HFFc6 (cell line): ENCODE results near the gene MYO1A. TPM values are rescaled to one million over a fixed set of nuclear protein-coding genes. Genes with fewer than 3 reads are reported as not detected.
A peak's percentile ranks its signal among the peaks of the same experiment; 100 is the strongest.

Experiments used
- DNase-seq: peaks from one replicate; pipeline ENCODE4 v3.0.0-alpha.2; 2018
- H3K27ac Mint-ChIP-seq: 2 replicates; pipeline ENCODE4 v1.8.0; 2020; ENCODE audit warnings: mild to moderate bottlenecking, mixed read lengths
- H3K27me3 Mint-ChIP-seq: 2 replicates; pipeline ENCODE4 v1.8.0; 2021; ENCODE audit warnings: mild to moderate bottlenecking, moderate library complexity, mixed read lengths; ENCODE audit not compliant: insufficient read depth
- H3K36me3 Mint-ChIP-seq: 2 replicates; pipeline ENCODE4 v1.8.0; 2021; ENCODE audit warnings: low read depth, mixed read lengths
- H3K4me1 Mint-ChIP-seq: 2 replicates; pipeline ENCODE4 v1.8.0; 2020; ENCODE audit warnings: low read depth, mixed read lengths
- H3K4me3 Mint-ChIP-seq: 2 replicates; pipeline ENCODE4 v1.8.0; 2020; ENCODE audit warnings: mild to moderate bottlenecking, moderate library complexity, mixed read lengths
- H3K9me3 Mint-ChIP-seq: 2 replicates; pipeline ENCODE4 v1.8.0; 2020; ENCODE audit warnings: mild to moderate bottlenecking, mixed read lengths
- CTCF ChIP-seq: fragments of 200-600 bp; sonication (generic); IDR thresholded peaks from 2 replicates; pipeline ENCODE4 v1.5.0; 2021; ENCODE audit warnings: antibody characterized with exemption, mild to moderate bottlenecking
- total RNA-seq, 6 experiments: library from RNA; stranded (reverse); fragmentation: NEBNext Ultra II Directional; extraction: Animal tissue kit (Norgen Biotek cat#: 25700); gene quantifications; 2 replicates in 1 of 6; 3 replicates in 5 of 6; pipeline ENCODE4 v1.2.3, GENCODE V29; 2021

MYO1A gene
- total RNA-seq, 6 experiments from 2014 or later, result 0.23 TPM; not detected in 5

GRCh38 chr12:57096099-57096572, 46.2 kb upstream of the MYO1A start:
- Mint-ChIP-seq H3K27ac (peak overlapping the region; percentile 92), H3K36me3 (peaks cover 31% of the 10 kb centered on the region), H3K4me3 (no peak overlapping the region), H3K4me1 (peaks cover 63% of the 10 kb centered on the region), H3K27me3 (peaks cover 17% of the 10 kb centered on the region), H3K9me3 (no peaks in the 10 kb centered on the region)
- DNase-seq, result no peak
- TF ChIP-seq CTCF, result no peak

GRCh38 chr12:57095440-57095839, 45.5 kb upstream of the MYO1A start:
- no peak overlapping the region for H3K4me3 Mint-ChIP-seq
- H3K4me1 Mint-ChIP-seq, result peaks cover 69% of the 10 kb centered on the region
- H3K9me3 Mint-ChIP-seq, result no peaks in the 10 kb centered on the region
- peak overlapping the region; percentile 92 for H3K27ac Mint-ChIP-seq
- no peak for TF ChIP-seq CTCF
- H3K27me3 Mint-ChIP-seq, result peaks cover 19% of the 10 kb centered on the region
- no peak for DNase-seq
- H3K36me3 Mint-ChIP-seq, result peaks cover 37% of the 10 kb centered on the region

- H3K36me3 Mint-ChIP-seq, result peaks cover 42% of the 10 kb centered on the region
- H3K9me3 Mint-ChIP-seq, result no peaks in the 10 kb centered on the region
- H3K4me3 Mint-ChIP-seq, result peak overlapping the region; percentile 75
- no peak for TF ChIP-seq CTCF
- H3K4me1 Mint-ChIP-seq, result peaks cover 71% of the 10 kb centered on the region
- no peak for DNase-seq
- H3K27ac Mint-ChIP-seq, result peak overlapping the region; percentile 92
- H3K27me3 Mint-ChIP-seq, result peaks cover 22% of the 10 kb centered on the region
Observed at GRCh38 chr12:57094208-57095160, 44.6 kb upstream of the MYO1A start.

- H3K4me1 Mint-ChIP-seq, result peaks cover 71% of the 10 kb centered on the region
- H3K9me3 Mint-ChIP-seq, result no peaks in the 10 kb centered on the region
- H3K36me3 Mint-ChIP-seq, result peaks cover 39% of the 10 kb centered on the region
- peak; percentile 81 for TF ChIP-seq CTCF
- peak overlapping the region; percentile 92 for H3K27ac Mint-ChIP-seq
- DNase-seq, result peak; percentile 69
- H3K4me3 Mint-ChIP-seq, result peak overlapping the region; percentile 75
- H3K27me3 Mint-ChIP-seq, result peaks cover 22% of the 10 kb centered on the region
Observed at GRCh38 chr12:57093415-57094207, 43.7 kb upstream of the MYO1A start.

GRCh38 chr12:57092876-57093414, 43.0 kb upstream of the MYO1A start:
- peaks cover 76% of the 10 kb centered on the region for H3K4me1 Mint-ChIP-seq
- H3K36me3 Mint-ChIP-seq, result peaks cover 39% of the 10 kb centered on the region
- DNase-seq, result no peak

More at GRCh38 chr12:57092876-57093414, 43.0 kb upstream of the MYO1A start:
- no peak for TF ChIP-seq CTCF
- peak overlapping the region; percentile 92 for H3K27ac Mint-ChIP-seq
- H3K27me3 Mint-ChIP-seq, result peaks cover 25% of the 10 kb centered on the region
- no peaks in the 10 kb centered on the region for H3K9me3 Mint-ChIP-seq
- H3K4me3 Mint-ChIP-seq, result peak overlapping the region; percentile 96
